Measurements from ENCODE around the gene CRAMP1. TPM values are rescaled to one million over a fixed set of nuclear protein-coding genes. Genes with fewer than 3 reads are reported as not detected.

CRAMP1 gene
- total RNA-seq, 1 experiment from 2014 or later = 22.9 TPM

- no peaks in the 10 kb centered on the region for H3K9me3 ChIP-seq (ENCODE audit: control insufficient read depth in 1 of 2, insufficient read depth in 1 of 2, low read depth in 1 of 2, low read length in 2 of 2)
- peaks cover 6 to 29% of the 10 kb centered on the region in 2 experiments; a peak in 2 of 4 replicates for H3K36me3 ChIP-seq (ENCODE audit: control insufficient read depth in 1 of 2, insufficient read depth in 2 of 2, low read length in 2 of 2)
- H3K4me1 ChIP-seq (ENCODE audit: control insufficient read depth in 1 of 2, insufficient read depth in 2 of 2, low read length in 2 of 2) = peaks cover 0 to 3% of the 10 kb centered on the region in 2 experiments; a peak in 3 of 4 replicates
- H3K9me2 ChIP-seq (ENCODE audit: insufficient read depth) = no peaks in the 10 kb centered on the region
- ATAC-seq = no peak
- H3K79me2 ChIP-seq (ENCODE audit: insufficient read depth, low read length) = peaks cover 92% of the 10 kb centered on the region
- intact Hi-C loops (cut with micrococcal nuclease) = no loop called here
- BruUV-seq (replicated peaks) = no TSS peak
- no peak for DNase-seq (ENCODE audit: low read depth, low spot score)
- no peak overlapping the region for H3K27ac ChIP-seq (ENCODE audit: low read depth, low read length)
- ChIA-PET RAD21 (ENCODE audit: low non-redundant PET in 1 of 2, low total read pairs in 2 of 2, uncharacterized antibody in 2 of 2, unreplicated experiment in 2 of 2) (no interaction called here), POLR2A (no interaction called here), CTCF (no interaction called here)
- TF ChIP-seq POLR2A (IDR thresholded peaks at IDR 0.05; ENCODE audit: borderline replicate concordance, extremely low read depth, insufficient read depth, insufficient read length) = no peak
- TF ChIP-seq REST (IDR thresholded peaks at IDR 0.05; ENCODE audit: low read depth) = no peak
- TF ChIP-seq EGR1 (IDR thresholded peaks at IDR 0.05; ENCODE audit: low read depth) = no peak
- no peak for TF ChIP-seq SP1 (IDR thresholded peaks at IDR 0.05; ENCODE audit: low read depth)
- TF ChIP-seq RAD21 (IDR thresholded peaks at IDR 0.05; ENCODE audit: low read depth) = no peak
- TF ChIP-seq ELF1 (IDR thresholded peaks at IDR 0.05; ENCODE audit: borderline replicate concordance, low read depth) = no peak
- no peak for TF ChIP-seq CBX3 (IDR thresholded peaks at IDR 0.05; ENCODE audit: low read depth)
- no peak for TF ChIP-seq JUND (IDR thresholded peaks at IDR 0.05)
- TF ChIP-seq ZBTB33 (IDR thresholded peaks at IDR 0.05; ENCODE audit: extremely low read depth, insufficient replicate concordance, low read length) = no peak
- TF ChIP-seq POLR2AphosphoS5 (IDR thresholded peaks at IDR 0.05; ENCODE audit: low read depth, low read length) = no peak
- TF ChIP-seq TCF7L2 (IDR thresholded peaks at IDR 0.05; ENCODE audit: borderline replicate concordance, extremely low read depth, insufficient read depth, insufficient read length) = no peak
- no peak for TF ChIP-seq CEBPB (IDR thresholded peaks at IDR 0.05; ENCODE audit: low read depth)
- no peak overlapping the region for H3K4me3 ChIP-seq (replicated peaks in 1 of 2; ENCODE audit: low read depth in 1 of 2, low read length in 2 of 2)
- H3K4me2 ChIP-seq (ENCODE audit: low read length) = no peak overlapping the region
- H4K20me1 ChIP-seq (ENCODE audit: insufficient read depth) = no peaks in the 10 kb centered on the region
- H3K9ac ChIP-seq (ENCODE audit: low read length) = no peak overlapping the region
- no peak overlapping the region for H2AFZ ChIP-seq (ENCODE audit: low read depth, low read length, poor library complexity, severe bottlenecking)
- H3K27me3 ChIP-seq (ENCODE audit: insufficient read depth, low read length) = no peaks in the 10 kb centered on the region
Measured at GRCh38 chr16:1619976-1620375, 7.8 kb downstream of the CRAMP1 start.
